Ascending aorta (tissue), 2 donors: Measurements from ENCODE around the gene SERINC5. TPM values are rescaled to one million over a fixed set of nuclear protein-coding genes. Genes with fewer than 3 reads are reported as not detected.

Experiments
- DNase-seq, 2 donors: peaks; one replicate each; pipeline ENCODE4 v3.0.0-alpha.2; 2019; ENCODE audit warnings: low spot score in 2 of 2
- H3K27ac ChIP-seq, 2 donors: fragments of 200-600 bp; sonication (generic); one replicate each; pipeline ENCODE4 v1.5.1; 2016 to 2017; ENCODE audit warnings: mild to moderate bottlenecking in 1 of 2
- H3K27me3 ChIP-seq: fragments of 200-600 bp; sonication (generic); one replicate; pipeline ENCODE4 v1.5.1; 2017
- H3K36me3 ChIP-seq, 2 donors: fragments of 200-600 bp; sonication (generic); one replicate each; pipeline ENCODE4 v1.5.1; 2016
- H3K4me1 ChIP-seq, 2 donors: fragments of 200-600 bp; sonication (generic); one replicate each; pipeline ENCODE4 v1.5.1; 2016 to 2017; ENCODE audit warnings: mild to moderate bottlenecking in 1 of 2
- H3K4me3 ChIP-seq, 2 donors: fragments of 200-600 bp; sonication (generic); one replicate each; pipeline ENCODE4 v1.5.1; 2016 to 2017; ENCODE audit warnings: mild to moderate bottlenecking in 1 of 2
- H3K9me3 ChIP-seq, 2 donors: fragments of 200-600 bp; sonication (generic); one replicate each; pipeline ENCODE4 v1.5.1; 2016
- intact Hi-C: fragments of 100-400 bp; cut with DNase I; formaldehyde crosslinking; loops from one replicate; pipeline ENCODE4 v1.15.1; 2023
- total RNA-seq: library from RNA; depleted of rRNA; stranded (reverse); fragments of >200 nt; gene quantifications from one replicate; pipeline ENCODE4 v1.1.0, GENCODE V29; 2016
- TF ChIP-seq, protein P1 (sequence below), 3 experiments: fragments of 200-600 bp in 2 of 3; fragments of 450-650 bp in 1 of 3; sonication (generic) in 2 of 3; IDR thresholded peaks; one replicate each; pipeline ENCODE4 v1.5.1; 2016 to 2019; ENCODE audit warnings: antibody characterized with exemption in 3 of 3, mild to moderate bottlenecking in 1 of 3, moderate library complexity in 1 of 3

Gene SERINC5
- total RNA-seq, 1 donor from 2014 or later = 3.4 TPM

DNA sequence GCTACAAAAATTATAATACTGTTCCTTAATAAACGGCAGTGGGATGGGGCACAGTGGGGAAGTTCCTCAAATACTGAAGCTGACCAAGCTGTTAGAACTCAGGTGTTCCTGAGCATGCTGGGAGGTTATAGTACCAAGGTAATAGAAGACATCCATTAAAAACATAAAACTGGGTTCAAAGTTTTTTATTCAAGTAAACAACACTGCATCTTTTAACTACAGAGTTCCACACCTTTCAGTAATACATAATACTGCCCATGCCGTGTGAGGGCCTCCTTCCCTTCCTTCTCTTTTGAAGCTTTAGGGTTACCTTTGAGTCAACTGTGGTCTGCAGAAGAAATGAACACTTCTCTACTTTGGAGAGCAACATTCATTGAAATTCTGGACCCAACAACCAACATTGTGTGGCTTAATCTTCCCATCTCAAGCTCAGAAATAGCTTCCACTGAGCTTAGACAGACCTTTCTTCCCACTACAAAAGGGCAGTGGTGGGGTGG is 43.6 kb downstream of the SERINC5 start:
- H3K36me3 ChIP-seq = no peaks in the 10 kb centered on the region
- no peak for DNase-seq
- intact Hi-C loops = no loop called here
- H3K9me3 ChIP-seq = no peaks in the 10 kb centered on the region
- H3K27ac ChIP-seq = no peak overlapping the region
- TF ChIP-seq, protein P1, sequence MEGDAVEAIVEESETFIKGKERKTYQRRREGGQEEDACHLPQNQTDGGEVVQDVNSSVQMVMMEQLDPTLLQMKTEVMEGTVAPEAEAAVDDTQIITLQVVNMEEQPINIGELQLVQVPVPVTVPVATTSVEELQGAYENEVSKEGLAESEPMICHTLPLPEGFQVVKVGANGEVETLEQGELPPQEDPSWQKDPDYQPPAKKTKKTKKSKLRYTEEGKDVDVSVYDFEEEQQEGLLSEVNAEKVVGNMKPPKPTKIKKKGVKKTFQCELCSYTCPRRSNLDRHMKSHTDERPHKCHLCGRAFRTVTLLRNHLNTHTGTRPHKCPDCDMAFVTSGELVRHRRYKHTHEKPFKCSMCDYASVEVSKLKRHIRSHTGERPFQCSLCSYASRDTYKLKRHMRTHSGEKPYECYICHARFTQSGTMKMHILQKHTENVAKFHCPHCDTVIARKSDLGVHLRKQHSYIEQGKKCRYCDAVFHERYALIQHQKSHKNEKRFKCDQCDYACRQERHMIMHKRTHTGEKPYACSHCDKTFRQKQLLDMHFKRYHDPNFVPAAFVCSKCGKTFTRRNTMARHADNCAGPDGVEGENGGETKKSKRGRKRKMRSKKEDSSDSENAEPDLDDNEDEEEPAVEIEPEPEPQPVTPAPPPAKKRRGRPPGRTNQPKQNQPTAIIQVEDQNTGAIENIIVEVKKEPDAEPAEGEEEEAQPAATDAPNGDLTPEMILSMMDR (IDR thresholded peaks at IDR 0.05) = no peak
- no peak overlapping the region for H3K4me3 ChIP-seq
- peaks cover 0 to 6% of the 10 kb centered on the region in 2 donors for H3K4me1 ChIP-seq
- H3K27me3 ChIP-seq = no peaks in the 10 kb centered on the region

DNA sequence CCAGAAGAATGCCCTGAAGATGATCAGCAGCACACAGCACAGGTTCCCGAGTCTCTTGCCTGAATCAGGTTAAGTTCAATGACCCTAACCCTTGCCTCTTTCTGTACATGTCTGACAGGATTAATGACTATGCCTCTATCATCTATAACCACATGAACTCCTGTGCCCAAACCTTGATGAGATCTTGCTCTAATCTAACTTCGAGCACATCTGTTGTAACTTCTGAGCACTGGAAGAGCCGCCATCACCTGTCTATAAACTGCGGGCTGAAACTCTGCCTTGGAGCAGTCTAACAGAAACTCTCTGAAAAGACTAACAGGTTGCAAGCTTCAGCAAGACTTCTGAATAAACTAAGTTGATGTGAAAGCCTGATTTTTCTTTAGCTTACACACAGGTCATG is 44.5 kb downstream of the SERINC5 start:
- Histone ChIP-seq H3K4me1 (peaks cover 0 to 3% of the 10 kb centered on the region in 2 donors), H3K9me3 (no peaks in the 10 kb centered on the region), H3K27ac (no peak overlapping the region), H3K27me3 (no peaks in the 10 kb centered on the region), H3K4me3 (no peak overlapping the region), H3K36me3 (no peaks in the 10 kb centered on the region)
- DNase-seq = no peak
- TF ChIP-seq, protein P1 (IDR thresholded peaks at IDR 0.05) = no peak
- intact Hi-C loops = no loop called here

DNA sequence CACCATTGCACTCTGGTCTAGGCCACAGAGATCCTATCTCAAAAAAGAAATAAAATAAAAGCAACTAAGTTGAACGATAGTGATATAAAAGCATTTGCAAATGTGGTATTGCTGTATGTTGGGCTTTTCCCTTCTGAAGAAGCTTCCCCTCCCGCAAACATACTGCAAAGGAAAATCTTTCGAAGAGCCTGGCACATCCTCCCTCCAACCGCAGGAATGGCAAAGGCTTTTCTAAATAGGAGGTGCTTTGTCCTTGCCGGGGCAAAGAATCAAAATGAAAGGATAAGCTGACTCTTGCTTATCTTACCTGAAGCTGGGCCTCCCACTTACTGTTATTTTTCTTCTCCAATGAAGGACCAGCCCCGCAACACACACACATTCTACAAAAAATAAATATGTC is 45.8 kb downstream of the SERINC5 start:
- H3K4me1 ChIP-seq = no peaks in the 10 kb centered on the region
- H3K36me3 ChIP-seq = no peaks in the 10 kb centered on the region
- DNase-seq = no peak
- H3K27ac ChIP-seq = no peak overlapping the region
- H3K4me3 ChIP-seq = no peak overlapping the region
- H3K9me3 ChIP-seq = no peaks in the 10 kb centered on the region
- TF ChIP-seq, protein P1 (IDR thresholded peaks at IDR 0.05) = no peak
- intact Hi-C loops = no loop called here
- H3K27me3 ChIP-seq = no peaks in the 10 kb centered on the region

DNA sequence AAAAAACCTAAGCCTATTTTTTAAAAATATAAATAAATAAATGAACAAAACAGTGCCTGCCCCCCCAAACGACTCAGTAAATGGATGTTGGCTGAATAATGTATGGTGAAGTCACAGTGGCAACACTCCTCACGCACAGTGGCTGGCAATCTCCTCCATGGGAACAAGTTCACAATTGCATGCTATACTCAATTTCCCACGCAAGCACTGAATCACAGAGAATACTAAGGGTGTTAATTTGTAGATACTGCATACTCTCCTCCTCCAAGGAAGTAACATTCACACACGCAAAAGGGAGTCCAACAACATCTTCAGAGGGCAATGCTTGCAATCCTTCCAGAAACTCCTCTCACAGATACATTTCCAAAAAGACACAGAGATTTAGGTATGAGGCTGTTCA is 47.5 kb downstream of the SERINC5 start:
- no peak overlapping the region for H3K27ac ChIP-seq
- no peaks in the 10 kb centered on the region for H3K36me3 ChIP-seq
- H3K4me1 ChIP-seq = no peaks in the 10 kb centered on the region
- H3K4me3 ChIP-seq = no peak overlapping the region
- H3K27me3 ChIP-seq = no peaks in the 10 kb centered on the region
- H3K9me3 ChIP-seq = no peaks in the 10 kb centered on the region
- DNase-seq = no peak
- TF ChIP-seq, protein P1 (IDR thresholded peaks at IDR 0.05) = no peak
- intact Hi-C loops = no loop called here

DNA sequence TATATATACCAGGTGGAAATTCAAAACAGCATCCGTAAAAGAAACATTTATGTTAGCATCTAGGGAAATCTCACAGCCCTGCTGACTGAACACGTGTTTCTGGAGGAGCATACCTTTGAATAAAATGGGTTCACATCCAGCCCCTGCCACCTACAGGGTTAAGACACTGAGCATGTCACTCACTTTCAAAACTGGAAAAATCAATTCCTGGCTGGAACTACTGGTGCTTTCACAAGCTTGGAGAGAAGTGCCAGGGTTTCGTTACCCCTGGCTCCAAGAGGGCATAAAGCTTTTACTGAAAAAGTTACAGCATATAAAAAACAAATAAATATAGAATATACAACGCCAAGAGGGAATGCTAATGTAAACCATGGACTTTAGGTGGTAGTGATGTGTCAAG is 48.0 kb downstream of the SERINC5 start:
- no peak for DNase-seq
- Histone ChIP-seq H3K36me3 (no peaks in the 10 kb centered on the region), H3K27me3 (no peaks in the 10 kb centered on the region), H3K4me3 (no peak overlapping the region), H3K9me3 (no peaks in the 10 kb centered on the region), H3K4me1 (no peaks in the 10 kb centered on the region), H3K27ac (no peak overlapping the region)
- TF ChIP-seq, protein P1 (IDR thresholded peaks at IDR 0.05) = no peak
- intact Hi-C loops = no loop called here

DNA sequence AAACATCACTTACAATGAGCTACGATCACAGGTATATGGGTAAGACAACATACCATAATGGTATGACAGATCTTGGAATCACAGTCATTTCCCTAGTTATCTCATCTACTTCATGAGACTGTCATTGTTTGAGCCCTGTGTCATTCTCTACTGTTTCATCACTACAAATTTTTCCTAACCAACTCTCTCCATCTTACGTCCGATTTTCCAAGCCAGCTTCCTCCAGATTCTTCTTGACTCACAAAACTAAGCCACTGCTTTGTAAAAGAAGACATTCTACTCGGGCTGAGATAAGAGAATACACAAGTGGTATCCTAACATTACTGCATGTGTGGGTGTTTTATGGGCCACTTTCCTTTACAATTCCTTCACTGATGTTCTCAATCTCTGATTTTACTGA is 49.6 kb downstream of the SERINC5 start:
- no peak for DNase-seq
- Histone ChIP-seq H3K4me1 (no peaks in the 10 kb centered on the region), H3K27me3 (no peaks in the 10 kb centered on the region), H3K9me3 (no peaks in the 10 kb centered on the region), H3K27ac (no peak overlapping the region), H3K4me3 (no peak overlapping the region), H3K36me3 (peaks cover 2 to 9% of the 10 kb centered on the region in 2 donors)
- intact Hi-C loops = no loop called here
- TF ChIP-seq, protein P1 (IDR thresholded peaks at IDR 0.05) = no peak
